ENCODE measurements around the gene ESR2.
"Not testable (repeated sequence)": the region's sequence is repeated elsewhere in the genome, so short reads cannot be mapped to it uniquely, and the experiment has no call there.

The ESR2 gene

GRCh38 chr14:64194404-64194803, 99.8 kb downstream of the ESR2 start:
- no peak for DNase-seq

DNA sequence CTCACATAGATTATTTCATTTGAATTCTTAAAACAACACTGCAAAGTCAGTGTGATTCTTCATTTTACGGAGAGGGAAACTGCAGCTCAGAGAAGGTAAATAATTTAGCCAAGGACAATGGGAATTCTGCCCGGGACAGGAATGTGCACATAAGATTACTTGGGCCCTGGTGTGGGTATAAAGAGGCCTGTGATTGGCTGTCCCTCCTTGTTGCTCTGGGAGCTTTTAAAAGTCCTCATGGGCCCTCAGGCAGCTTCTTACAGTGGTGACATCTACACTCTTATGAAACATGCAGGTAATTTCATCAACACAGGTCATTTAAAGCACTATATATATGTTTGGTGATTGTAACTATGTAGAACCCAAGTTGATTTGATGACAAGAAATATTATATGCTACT, 100.3 kb downstream of the ESR2 start:
- no peak for DNase-seq

GRCh38 chr14:64191756-64192155, 102.4 kb downstream of the ESR2 start:
- no peak for DNase-seq

DNA sequence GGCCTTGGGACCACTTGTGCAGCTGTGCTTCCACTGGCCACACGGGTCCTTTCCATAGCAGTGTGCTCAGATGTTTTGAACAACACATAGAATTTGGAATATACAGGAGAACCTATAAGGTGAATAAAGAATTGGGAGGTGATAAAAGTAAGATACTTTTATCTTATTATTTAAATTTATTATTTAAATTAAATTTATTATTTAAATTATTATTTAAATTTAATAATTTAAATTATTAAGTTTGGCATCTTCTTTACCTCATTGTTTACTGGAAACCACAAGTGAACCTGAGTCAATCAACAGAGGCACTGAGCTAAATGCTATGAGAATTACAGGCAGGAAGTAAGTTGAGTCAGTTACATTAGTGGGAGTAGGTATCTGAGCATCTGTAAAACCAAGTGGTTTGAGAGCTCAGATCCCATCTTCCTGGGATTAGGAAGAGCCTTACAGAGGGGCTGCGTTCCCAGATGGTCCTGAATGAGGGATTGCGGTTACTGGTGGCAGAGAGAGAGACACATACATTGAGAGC, 103.1 kb downstream of the ESR2 start:
- DNase-seq: no peak

DNA sequence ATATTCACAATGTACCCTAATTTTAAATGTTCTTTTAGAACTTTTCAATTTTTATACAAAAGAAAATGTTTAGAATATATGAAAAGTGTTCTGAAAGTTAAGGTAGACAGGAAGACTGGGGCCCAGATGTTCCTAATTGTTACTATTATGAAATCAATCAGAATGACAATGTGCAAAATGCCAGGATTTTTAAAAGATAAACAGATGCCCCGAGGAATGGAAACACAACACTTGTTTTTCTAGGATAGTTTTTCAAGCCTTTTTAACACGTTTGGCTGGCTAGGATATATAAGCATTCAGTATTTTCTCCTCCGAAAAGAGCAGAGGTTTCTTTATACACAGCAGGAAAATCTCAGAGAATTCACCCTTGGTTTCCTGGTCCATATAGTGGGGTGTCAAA, 106.8 kb downstream of the ESR2 start:
- no peak for DNase-seq

DNA sequence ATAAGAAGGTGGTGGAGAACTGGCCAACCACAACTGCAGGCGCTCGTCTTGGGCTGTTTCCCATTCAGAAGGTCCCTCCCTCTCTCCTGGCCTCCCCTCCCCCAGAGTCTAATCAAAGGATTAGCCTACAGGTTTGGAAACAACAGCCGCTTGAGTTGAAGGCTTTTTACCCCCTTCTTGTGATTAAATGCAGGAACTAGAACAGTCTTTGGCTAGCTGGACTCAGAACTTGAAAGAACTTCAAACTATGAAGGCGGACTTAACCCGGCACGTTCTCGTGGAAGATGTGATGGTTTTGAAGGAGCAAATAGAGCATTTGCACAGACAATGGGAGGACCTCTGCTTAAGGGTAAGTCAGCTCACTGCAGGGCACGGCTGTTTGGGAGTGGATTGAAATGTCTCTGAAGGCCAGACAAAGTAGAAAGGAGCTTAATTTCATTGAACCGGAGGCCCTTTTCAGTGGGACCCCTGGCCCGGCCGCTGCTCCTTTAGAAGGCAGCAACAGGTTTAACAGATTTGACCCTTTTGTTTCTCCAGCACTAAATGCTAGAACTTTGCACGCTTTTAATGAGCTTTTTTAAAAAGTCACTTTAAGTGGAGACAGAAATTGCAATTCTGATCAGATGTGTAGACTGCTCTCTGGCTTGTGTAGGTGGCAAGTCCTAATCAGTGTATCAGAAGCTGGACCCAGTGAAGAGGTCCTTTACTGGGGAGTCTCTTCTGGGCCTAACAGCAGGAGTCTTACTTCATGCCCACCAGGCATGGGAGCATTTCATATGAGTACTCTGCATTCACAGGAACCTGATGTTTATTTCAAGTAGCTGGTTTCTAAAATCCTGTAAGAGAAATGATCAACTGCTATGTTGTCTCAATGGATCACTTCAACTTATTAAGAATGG, 107.7 kb downstream of the ESR2 start:
- no peak for DNase-seq

DNA sequence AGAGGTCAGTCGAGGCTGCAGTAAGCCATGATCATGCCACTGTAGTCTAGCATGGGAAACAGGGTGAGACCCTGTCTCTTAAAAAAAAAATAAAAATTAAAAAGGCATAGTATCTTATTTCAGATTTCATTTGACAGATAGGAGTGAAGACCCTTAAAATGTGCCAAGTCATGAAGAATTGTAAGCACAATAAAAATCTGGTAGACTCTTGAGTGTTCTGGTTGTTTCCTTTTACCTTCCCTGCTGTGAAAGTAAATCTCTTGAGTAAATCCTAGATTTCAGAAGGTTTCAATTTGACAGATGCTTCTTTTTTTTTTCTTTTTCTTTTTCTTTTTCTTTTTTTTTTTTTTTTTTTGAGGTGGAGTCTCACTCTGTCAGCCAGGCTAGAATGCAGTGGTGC, 109.0 kb downstream of the ESR2 start:
- DNase-seq: no peak

DNA sequence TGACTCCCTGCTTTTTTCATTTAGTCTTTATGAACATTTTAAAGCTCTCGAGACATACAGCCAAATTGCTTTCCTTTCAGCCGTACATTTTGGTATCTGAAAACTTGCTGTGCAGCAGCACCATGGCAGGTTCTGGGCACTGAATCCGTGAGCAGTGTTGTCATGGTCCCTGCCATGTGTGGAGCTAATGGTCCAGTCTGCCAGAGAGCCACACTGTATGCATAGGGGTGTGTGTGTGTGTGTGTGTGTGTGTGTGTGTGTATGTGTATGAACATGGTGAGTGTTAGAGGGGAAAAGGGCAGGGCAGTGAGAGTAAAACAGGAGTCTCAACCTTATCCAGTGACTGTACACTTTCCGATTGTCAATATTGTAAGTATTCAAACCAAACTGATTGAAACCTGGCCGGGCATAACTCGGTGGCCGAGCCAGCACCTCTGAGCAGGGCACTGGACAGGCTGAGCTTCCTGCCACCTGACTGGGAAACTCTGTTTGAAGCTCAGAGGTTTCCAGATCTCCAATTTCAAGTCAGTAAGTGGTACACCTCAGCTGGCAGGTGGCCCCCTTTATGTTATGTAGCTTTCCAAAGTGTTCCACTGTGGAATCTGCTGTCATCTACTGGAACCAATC, 110.0 kb downstream of the ESR2 start:
- DNase-seq: no peak

- DNase-seq: not testable (repeated sequence)
These were observed 111.3 kb downstream of the ESR2 start for GRCh38 chr14:64182908-64183307.

DNA sequence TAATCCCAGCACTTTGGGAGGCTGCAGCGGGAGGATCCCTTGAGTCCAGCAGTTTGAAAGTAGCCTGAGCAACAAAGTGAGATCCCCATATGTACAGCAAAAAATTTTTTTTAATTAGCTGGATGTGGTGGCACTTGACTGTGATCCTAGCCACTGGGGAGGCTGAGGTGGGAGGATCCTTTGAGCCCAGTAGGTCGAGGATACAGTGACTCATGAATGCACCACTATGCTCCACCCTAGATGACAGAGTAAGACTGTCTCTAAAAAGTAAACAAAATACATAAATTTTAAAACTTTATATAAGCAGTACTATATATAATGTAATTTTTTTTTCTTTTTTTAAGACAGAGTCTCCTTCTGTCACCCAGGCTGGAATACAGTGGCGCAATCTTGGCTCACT, 115.4 kb downstream of the ESR2 start:
- DNase-seq: no peak

GRCh38 chr14:64176330-64176729, 117.8 kb downstream of the ESR2 start:
- no peak for DNase-seq

- no peak for DNase-seq
These were observed 119.0 kb downstream of the ESR2 start for GRCh38 chr14:64174922-64175782.

- no peak for DNase-seq
These were observed 124.0 kb downstream of the ESR2 start for GRCh38 chr14:64170181-64170580.

DNA sequence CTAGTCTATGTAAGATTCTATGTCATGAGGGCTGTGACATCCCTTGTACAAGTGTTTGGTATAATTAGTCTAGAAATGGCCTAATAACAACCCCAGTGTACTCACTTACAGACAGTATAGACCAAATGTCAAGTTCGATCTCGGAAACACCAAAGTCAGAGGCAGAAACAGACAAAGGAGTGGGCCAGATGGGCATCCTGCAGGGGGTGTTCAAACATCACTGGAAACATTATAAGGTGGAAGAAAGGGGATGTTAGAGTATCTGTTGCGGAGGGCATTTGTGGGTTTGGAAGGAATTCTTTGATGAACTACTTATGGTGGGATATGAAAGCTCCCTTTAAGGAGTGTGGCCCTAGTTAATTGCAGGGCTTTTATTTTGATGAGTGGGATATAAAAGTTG, 134.6 kb downstream of the ESR2 start:
- no peak for DNase-seq

GRCh38 chr14:64158608-64159007, 135.6 kb downstream of the ESR2 start:
- DNase-seq: no peak

DNA sequence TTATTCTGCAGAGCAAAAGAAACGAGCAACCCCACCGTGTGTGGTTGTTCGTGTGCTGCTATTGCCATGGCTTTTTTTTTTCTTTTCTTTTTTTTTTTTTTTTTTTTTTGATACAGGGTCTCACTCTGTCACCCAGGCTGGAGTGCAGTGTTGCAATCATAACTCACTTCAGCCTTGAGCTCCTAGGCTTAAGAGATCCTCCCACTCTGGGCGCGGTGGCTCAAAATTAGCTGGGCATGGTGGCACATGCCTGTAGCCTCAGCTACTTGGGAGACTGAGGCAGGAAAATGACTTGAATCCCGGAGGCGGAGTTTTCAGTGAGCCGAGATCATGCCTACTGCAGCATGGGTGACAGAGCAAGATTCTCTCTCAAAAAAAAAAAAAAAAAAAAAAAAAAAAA, 144.2 kb downstream of the ESR2 start:
- no peak for DNase-seq

DNA sequence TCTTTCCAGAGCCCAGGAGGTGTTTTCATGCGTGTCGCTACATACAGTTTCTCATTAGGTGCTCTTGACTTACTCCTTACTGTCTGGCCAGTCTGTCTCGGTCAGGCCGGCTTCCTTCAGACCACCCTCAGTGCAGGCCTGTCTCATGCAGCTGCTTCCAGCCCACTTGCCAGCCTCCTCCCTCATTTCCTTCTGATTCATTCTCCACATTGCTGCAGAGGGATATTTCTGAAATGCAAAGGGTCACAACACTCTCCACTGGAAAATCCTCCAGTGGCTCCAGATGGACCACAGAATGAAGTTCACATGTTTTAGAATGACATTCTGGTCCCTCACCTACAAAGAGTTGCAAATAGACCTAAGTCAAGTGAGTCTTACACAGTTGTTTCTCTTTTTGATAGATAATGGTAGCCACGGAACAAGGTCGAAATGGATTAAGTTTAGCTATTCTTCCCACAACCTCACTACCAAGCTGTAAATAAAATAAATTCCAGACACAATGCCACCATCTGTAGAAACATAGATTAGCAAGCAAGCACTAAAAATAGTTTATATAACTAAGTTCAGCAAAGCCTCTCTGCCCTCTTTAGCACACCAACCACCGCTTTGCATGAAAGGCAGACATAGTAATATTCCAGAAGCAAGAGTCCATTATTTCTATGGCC, 146.9 kb downstream of the ESR2 start:
- DNase-seq: no peak

GRCh38 chr14:64137657-64138290, 156.4 kb downstream of the ESR2 start:
- DNase-seq: no peak

- DNase-seq: no peak
These were observed 167.6 kb downstream of the ESR2 start for GRCh38 chr14:64126548-64126947.

- DNase-seq: no peak
These were observed 168.9 kb downstream of the ESR2 start for GRCh38 chr14:64125270-64125669.

DNA sequence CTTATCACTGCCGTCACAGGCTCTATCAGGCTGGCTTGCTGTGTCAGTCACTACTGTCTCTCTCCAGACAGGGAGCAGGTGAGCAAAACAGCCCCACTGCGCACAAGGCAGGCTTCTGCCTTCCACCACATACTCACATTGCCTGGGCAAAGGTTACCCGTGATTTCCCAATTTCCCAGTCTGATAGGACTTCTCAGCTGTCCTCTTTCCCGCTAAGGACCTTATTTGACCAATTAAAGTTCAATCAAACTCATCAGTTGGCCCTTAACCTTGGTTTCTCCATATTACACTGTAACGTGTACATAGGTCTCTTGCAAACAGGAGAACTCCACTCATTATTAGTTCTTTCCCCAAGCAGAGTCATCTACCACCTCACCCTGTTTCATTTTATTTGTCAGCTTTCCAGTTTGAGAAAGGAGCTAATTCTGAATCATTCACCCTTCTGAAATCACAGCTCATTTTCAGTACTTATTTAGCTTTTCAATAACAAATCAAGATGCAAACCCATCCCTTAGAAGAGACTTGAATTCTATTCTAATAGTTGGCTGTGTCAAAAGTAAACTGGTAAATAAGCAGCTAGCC, 170.8 kb downstream of the ESR2 start:
- no peak for DNase-seq

DNA sequence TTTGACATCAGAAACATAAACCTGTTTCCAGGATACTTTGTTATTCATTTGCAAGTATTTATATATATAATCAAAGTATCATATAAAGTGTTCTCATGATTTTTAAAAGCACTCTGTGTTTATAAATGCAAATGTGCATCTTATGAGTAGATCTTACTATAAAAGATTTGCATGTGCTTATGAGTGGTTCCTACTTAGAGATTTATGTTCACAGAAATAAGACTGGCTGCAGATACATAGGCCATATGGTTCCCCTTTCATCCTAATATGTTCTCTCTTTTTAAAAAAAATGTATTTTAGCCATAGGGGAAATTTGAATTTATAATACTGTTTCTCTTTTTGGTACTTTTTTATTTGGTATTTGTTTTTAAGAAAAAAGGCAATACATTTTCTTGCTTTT, 174.2 kb downstream of the ESR2 start:
- no peak for DNase-seq
